ENCODE data around the gene THTPA.
"Not testable (repeated sequence)": the region's sequence is repeated elsewhere in the genome, so short reads cannot be mapped to it uniquely, and the experiment has no call there.

THTPA gene

GRCh38 chr14:23609001-23609400 lies 52.9 kb downstream of the THTPA start:
- FAIRE-seq: no peak
- DNase-seq (ENCODE audit: insufficient read length, low spot score): no peak

- not testable (repeated sequence) for FAIRE-seq; DNase-seq (ENCODE audit: insufficient read length, low spot score)
These were observed 53.5 kb downstream of the THTPA start for GRCh38 chr14:23609411-23610089.
